K562 (cell line): ENCODE data around the gene SCGB1D4. TPM values are rescaled to one million over a fixed set of nuclear protein-coding genes. Genes with fewer than 3 reads are reported as not detected.

Experiments used
- CREB1 ChIP-seq, 2 experiments: sonication (generic) in 1 of 2; formaldehyde crosslinking in 1 of 2; IDR thresholded peaks; 2 replicates each; pipeline versions ENCODE4 v1.6.1 to v1.8.0; 2012 to 2022; ENCODE audit warnings: inconsistent platforms in 1 of 2, mild to moderate bottlenecking in 1 of 2, missing genetic modification reagents in 1 of 2, moderate library complexity in 1 of 2
- E2F6 ChIP-seq, 2 experiments: IDR thresholded peaks; 2 replicates each; pipeline ENCODE4 v1.6.1; 2011; ENCODE audit warnings: borderline replicate concordance in 1 of 2, control low read depth in 1 of 2, low read depth in 1 of 2, low read length in 1 of 2, mild to moderate bottlenecking in 1 of 2, mixed read lengths in 1 of 2, moderate library complexity in 1 of 2; ENCODE audit not compliant: insufficient read depth in 1 of 2, insufficient read length in 1 of 2, poor library complexity in 1 of 2, severe bottlenecking in 1 of 2; ENCODE audit errors: extremely low read depth in 1 of 2
- KAT7 ChIP-seq: sonication (generic); formaldehyde crosslinking; IDR thresholded peaks from 2 replicates; pipeline ENCODE4 v1.8.0; 2022; ENCODE audit warnings: missing genetic modification reagents, mild to moderate bottlenecking, borderline replicate concordance
- MBD2 ChIP-seq: sonication (generic); IDR thresholded peaks from 2 replicates; pipeline ENCODE4 v1.6.1; 2016; ENCODE audit warnings: low read depth, borderline replicate concordance
- TCF7 ChIP-seq: sonication (generic); IDR thresholded peaks from 2 replicates; pipeline ENCODE4 v1.6.1; 2016; ENCODE audit warnings: antibody characterized with exemption, borderline replicate concordance
- polyA plus RNA-seq, 8 experiments: library from polyadenylated mRNA; depleted of rRNA in 4 of 8; stranded (reverse) in 5 of 8; unstranded in 3 of 8; fragments of >200 nt; fragmentation: Nextera tagmentation in 2 of 8; fragmentation: Illumina TruSeq in 1 of 8; extraction: Ambion mirVana in 2 of 8; extraction: Trizol in 1 of 8; gene quantifications; 2 replicates each; pipeline versions ENCODE4 v1.2.1 to v1.2.3, GENCODE V29; 2011 to 2014; ENCODE audit warnings: inconsistent platforms in 1 of 8, missing spikeins in 1 of 8
- total RNA-seq, 7 experiments: library from RNA; depleted of rRNA in 6 of 7; stranded (reverse); fragments of >200 nt in 6 of 7; fragmentation: Illumina TruSeq in 2 of 7; extraction: Trizol in 2 of 7; gene quantifications; 2 replicates each; pipeline versions ENCODE4 v1.2.1 to v1.2.3, GENCODE V29; 2011 to 2021; ENCODE audit warnings: low replicate concordance in 1 of 7
- TF ChIP-seq, protein P1 (sequence below), 2 experiments: fragments of 450-650 bp; formaldehyde crosslinking in 1 of 2; IDR thresholded peaks; 2 replicates each; pipeline versions ENCODE4 v1.4.0 to v1.6.1; 2014 to 2020; ENCODE audit warnings: mild to moderate bottlenecking in 2 of 2, borderline replicate concordance in 1 of 2, low read depth in 1 of 2
- TF ChIP-seq, protein P2 (sequence below): conservative IDR thresholded peaks from 2 replicates; pipeline ENCODE4 v1.6.1; 2011; ENCODE audit warnings: low read depth, mild to moderate bottlenecking, low read length; ENCODE audit not compliant: control insufficient read depth
- TF ChIP-seq, protein P3 (sequence below): fragments of 250-450 bp; sonication (Bioruptor Pico); IDR thresholded peaks from 2 replicates; pipeline ENCODE4 v1.5.0; 2021; ENCODE audit warnings: mild to moderate bottlenecking, moderate library complexity

Gene SCGB1D4
- total and polyA plus RNA-seq, 9 of the 15 experiments (the other 6 are each of a cell fraction or from before 2014, with no cell fraction given), result not detected

- TF ChIP-seq, protein P1, sequence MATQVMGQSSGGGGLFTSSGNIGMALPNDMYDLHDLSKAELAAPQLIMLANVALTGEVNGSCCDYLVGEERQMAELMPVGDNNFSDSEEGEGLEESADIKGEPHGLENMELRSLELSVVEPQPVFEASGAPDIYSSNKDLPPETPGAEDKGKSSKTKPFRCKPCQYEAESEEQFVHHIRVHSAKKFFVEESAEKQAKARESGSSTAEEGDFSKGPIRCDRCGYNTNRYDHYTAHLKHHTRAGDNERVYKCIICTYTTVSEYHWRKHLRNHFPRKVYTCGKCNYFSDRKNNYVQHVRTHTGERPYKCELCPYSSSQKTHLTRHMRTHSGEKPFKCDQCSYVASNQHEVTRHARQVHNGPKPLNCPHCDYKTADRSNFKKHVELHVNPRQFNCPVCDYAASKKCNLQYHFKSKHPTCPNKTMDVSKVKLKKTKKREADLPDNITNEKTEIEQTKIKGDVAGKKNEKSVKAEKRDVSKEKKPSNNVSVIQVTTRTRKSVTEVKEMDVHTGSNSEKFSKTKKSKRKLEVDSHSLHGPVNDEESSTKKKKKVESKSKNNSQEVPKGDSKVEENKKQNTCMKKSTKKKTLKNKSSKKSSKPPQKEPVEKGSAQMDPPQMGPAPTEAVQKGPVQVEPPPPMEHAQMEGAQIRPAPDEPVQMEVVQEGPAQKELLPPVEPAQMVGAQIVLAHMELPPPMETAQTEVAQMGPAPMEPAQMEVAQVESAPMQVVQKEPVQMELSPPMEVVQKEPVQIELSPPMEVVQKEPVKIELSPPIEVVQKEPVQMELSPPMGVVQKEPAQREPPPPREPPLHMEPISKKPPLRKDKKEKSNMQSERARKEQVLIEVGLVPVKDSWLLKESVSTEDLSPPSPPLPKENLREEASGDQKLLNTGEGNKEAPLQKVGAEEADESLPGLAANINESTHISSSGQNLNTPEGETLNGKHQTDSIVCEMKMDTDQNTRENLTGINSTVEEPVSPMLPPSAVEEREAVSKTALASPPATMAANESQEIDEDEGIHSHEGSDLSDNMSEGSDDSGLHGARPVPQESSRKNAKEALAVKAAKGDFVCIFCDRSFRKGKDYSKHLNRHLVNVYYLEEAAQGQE (IDR thresholded peaks at IDR 0.05; ENCODE audit: borderline replicate concordance), result peak; percentile 75; the same call in 1 of the 2 replicates
- TF ChIP-seq, protein P1 (CRISPR knock-in tag; IDR thresholded peaks at IDR 0.05; ENCODE audit: low read depth), result no peak
- no peak for TF ChIP-seq TCF7
- TF ChIP-seq CREB1 (IDR thresholded peaks at IDR 0.05), result peak; percentile 30; the same call in 1 of the 2 replicates
- 0 out of 2 replicates have a peak, but pooled peaks have one; percentile 31 for TF ChIP-seq CREB1 (CRISPR knock-in tag; IDR thresholded peaks at IDR 0.05)
- TF ChIP-seq, protein P2, sequence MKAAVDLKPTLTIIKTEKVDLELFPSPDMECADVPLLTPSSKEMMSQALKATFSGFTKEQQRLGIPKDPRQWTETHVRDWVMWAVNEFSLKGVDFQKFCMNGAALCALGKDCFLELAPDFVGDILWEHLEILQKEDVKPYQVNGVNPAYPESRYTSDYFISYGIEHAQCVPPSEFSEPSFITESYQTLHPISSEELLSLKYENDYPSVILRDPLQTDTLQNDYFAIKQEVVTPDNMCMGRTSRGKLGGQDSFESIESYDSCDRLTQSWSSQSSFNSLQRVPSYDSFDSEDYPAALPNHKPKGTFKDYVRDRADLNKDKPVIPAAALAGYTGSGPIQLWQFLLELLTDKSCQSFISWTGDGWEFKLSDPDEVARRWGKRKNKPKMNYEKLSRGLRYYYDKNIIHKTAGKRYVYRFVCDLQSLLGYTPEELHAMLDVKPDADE, result no peak
- TF ChIP-seq, protein P3, sequence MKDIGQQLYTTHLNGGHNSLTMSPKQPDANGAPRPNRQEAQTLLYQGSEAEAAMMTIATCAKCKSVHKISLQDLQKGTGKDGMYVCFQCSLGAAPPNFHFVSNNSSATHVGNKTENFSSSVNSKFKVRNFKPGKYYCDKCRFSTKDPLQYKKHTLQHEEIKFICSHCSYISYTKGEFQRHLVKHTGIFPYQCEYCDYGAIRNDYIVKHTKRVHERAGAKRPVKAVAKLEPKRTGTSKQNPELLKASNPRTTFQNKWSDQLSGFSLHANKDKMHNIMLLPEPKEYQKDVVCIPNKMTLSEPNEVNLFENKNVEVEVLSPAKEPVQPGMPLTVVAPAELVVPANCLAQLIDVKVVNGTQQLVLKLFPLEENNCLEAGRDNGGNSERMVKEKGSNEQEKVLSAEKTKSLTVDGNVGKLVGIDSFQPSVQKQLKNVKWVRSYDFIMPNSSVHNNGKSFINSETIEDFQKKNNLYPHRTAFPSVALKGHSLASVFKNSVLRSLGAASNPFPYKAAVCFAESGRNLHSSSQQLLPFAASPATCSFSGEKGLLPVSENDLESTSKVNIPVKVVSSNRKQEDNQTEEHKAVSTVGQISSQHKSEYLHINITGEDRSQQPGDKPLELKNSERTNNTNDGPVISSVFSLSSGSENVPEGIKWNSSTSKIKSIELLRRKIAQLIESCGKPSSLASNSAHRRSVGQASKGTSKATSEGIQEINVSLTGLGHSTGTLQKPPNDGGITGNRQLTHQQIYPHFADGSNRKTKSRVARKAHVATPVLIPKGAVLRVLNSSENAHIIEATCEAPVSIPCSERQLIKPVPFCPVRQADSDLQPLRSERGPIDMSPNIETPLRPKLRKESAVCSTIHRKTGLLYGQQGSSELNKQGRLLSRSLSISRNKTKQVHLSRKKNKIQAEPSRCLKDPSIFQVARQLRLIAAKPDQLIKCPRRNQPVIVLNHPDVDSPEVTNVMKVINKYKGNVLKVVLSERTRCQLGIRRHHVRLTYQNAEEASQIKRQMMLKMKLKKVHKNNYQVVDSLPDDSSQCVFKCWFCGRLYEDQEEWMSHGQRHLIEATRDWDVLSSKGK, result no peak
- no peak for TF ChIP-seq KAT7
- no peak for TF ChIP-seq MBD2
- no peak for TF ChIP-seq E2F6 (IDR thresholded peaks at IDR 0.05; ENCODE audit: borderline replicate concordance in 1 of 2, extremely low read depth in 1 of 2, insufficient read depth in 1 of 2, insufficient read length in 1 of 2, low read depth in 1 of 2, low read length in 1 of 2, poor library complexity in 1 of 2, severe bottlenecking in 1 of 2)
Measured at GRCh38 chr11:62324731-62325556, 26.1 kb upstream of the SCGB1D4 start (continued).
